Vagina (tissue), 2 donors: ENCODE measurements around the gene SLC46A1.

Experiments used
- CTCF ChIP-seq, 3 experiments: fragments of 450-650 bp in 2 of 3; fragments of 200-600 bp in 1 of 3; sonication (generic) in 1 of 3; IDR thresholded peaks; one replicate each; pipeline ENCODE4 v1.5.1; 2017 to 2019; ENCODE audit warnings: antibody characterized with exemption in 3 of 3, mild to moderate bottlenecking in 2 of 3, moderate library complexity in 2 of 3
- POLR2A ChIP-seq, 2 donors: fragments of 450-650 bp; IDR thresholded peaks; one replicate each; pipeline ENCODE4 v1.6.1; 2017; ENCODE audit warnings: antibody characterized with exemption in 2 of 2, mild to moderate bottlenecking in 2 of 2, moderate library complexity in 2 of 2
- POLR2AphosphoS5 ChIP-seq, 2 donors: sonication (generic); formaldehyde crosslinking; IDR thresholded peaks; one replicate each; pipeline ENCODE4 v1.9.0; 2017; ENCODE audit warnings: antibody characterized with exemption in 2 of 2, mild to moderate bottlenecking in 2 of 2, low read depth in 1 of 2; ENCODE audit not compliant: insufficient read depth in 1 of 2

GRCh38 chr17:28402224-28402630, 3.8 kb downstream of the SLC46A1 start:
- TF ChIP-seq CTCF (IDR thresholded peaks at IDR 0.05) (no peak), POLR2A (IDR thresholded peaks at IDR 0.05) (no peak), POLR2AphosphoS5 (IDR thresholded peaks at IDR 0.05; ENCODE audit: insufficient read depth in 1 of 2, low read depth in 1 of 2) (no peak)
